Measurements from ENCODE around the gene EXOG. TPM values are rescaled to one million over a fixed set of nuclear protein-coding genes. Genes with fewer than 3 reads are reported as not detected.

EXOG gene
- total and polyA plus RNA-seq, 2 donors (not counting 3 experiments of a cell fraction or from before 2014, with no cell fraction given): 10.8 to 21.9 TPM

DNA sequence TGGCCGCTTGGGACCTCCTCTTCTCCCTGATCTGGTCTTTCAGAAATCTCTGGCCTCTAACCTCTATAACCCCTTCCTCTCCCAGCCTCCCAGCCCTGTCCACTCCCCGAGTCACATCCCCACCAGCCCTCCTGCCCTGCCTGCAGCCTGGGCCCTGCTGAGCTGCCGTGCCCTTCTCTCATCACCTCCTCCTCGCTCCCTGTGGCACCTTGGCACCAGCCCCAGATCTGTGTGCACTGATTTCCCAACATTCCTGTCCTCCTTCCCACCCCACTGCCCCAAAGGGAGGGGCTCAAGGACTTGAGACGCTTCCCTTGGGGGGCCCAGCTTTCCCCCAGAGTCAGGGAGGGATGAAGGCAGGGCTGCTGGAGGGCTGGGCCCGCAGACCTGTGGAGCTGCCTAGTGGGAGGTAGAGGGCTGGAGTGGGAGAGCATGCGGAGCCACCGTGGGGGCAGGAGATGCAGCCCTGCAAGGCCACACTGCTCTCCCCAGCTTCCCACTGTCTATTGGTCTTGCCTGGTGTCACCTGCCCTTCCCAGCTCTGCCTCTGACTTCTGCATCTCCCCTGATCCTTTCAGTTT, 42.7 kb downstream of the EXOG start:
- no peaks in the 10 kb centered on the region for H3K79me2 ChIP-seq (ENCODE audit: control insufficient read depth, insufficient read depth, low read length)
- no peak overlapping the region for H3K9ac ChIP-seq (replicated peaks; ENCODE audit: extremely low read depth, insufficient read depth, low read length)
- no peaks in the 10 kb centered on the region for H3K9me3 ChIP-seq (replicated peaks; ENCODE audit: control insufficient read depth, insufficient read depth, low read length)
- H2AFZ ChIP-seq (ENCODE audit: low read depth, low read length): no peak overlapping the region
- no peaks in the 10 kb centered on the region for H3K36me3 ChIP-seq (ENCODE audit: control insufficient read depth in 2 of 2, extremely low read depth in 1 of 2, insufficient read depth in 2 of 2, low read length in 2 of 2)
- H4K20me1 ChIP-seq (replicated peaks; ENCODE audit: control insufficient read depth, extremely low read depth, insufficient read depth, low read length): no peaks in the 10 kb centered on the region
- H3K9me1 ChIP-seq (replicated peaks; ENCODE audit: control insufficient read depth, extremely low read depth, insufficient read depth, low read length): no peaks in the 10 kb centered on the region
- FAIRE-seq: no peak
- ChIA-PET POLR2A (no interaction called here), CTCF (interaction anchor here (1.1 kb wide), 1 partner anchor 17 kb away, joined by 4 read pairs; no protein-coding TSS in a partner anchor)
- no peaks in the 10 kb centered on the region for H3K4me1 ChIP-seq (ENCODE audit: control insufficient read depth, extremely low read depth, insufficient read depth, low read length)
- no peak overlapping the region for H3K27ac ChIP-seq (ENCODE audit: insufficient read depth, low read depth, low read length)
- TF ChIP-seq JUN (IDR thresholded peaks at IDR 0.05; ENCODE audit: borderline replicate concordance, insufficient read depth, insufficient read length, low read depth): no peak
- TF ChIP-seq FOS (IDR thresholded peaks at IDR 0.05; ENCODE audit: borderline replicate concordance, insufficient read depth, low read length): no peak
- no peak for TF ChIP-seq GATA2 (IDR thresholded peaks at IDR 0.05; ENCODE audit: insufficient read depth, insufficient read length, low read depth, low read length)
- TF ChIP-seq, protein P1, sequence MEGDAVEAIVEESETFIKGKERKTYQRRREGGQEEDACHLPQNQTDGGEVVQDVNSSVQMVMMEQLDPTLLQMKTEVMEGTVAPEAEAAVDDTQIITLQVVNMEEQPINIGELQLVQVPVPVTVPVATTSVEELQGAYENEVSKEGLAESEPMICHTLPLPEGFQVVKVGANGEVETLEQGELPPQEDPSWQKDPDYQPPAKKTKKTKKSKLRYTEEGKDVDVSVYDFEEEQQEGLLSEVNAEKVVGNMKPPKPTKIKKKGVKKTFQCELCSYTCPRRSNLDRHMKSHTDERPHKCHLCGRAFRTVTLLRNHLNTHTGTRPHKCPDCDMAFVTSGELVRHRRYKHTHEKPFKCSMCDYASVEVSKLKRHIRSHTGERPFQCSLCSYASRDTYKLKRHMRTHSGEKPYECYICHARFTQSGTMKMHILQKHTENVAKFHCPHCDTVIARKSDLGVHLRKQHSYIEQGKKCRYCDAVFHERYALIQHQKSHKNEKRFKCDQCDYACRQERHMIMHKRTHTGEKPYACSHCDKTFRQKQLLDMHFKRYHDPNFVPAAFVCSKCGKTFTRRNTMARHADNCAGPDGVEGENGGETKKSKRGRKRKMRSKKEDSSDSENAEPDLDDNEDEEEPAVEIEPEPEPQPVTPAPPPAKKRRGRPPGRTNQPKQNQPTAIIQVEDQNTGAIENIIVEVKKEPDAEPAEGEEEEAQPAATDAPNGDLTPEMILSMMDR (IDR thresholded peaks at IDR 0.05; ENCODE audit: extremely low read depth in 1 of 2, insufficient read depth in 1 of 2, low read depth in 1 of 2, low read length in 2 of 2): no peak
- TF ChIP-seq POLR2A (IDR thresholded peaks at IDR 0.05; ENCODE audit: low read depth, low read length): no peak
- TF ChIP-seq, protein P2, sequence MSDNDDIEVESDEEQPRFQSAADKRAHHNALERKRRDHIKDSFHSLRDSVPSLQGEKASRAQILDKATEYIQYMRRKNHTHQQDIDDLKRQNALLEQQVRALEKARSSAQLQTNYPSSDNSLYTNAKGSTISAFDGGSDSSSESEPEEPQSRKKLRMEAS (IDR thresholded peaks at IDR 0.05; ENCODE audit: insufficient read depth, insufficient read length): no peak
- no peak for TF ChIP-seq MYC (IDR thresholded peaks at IDR 0.05; ENCODE audit: low read depth, low read length)
- no peak for TF ChIP-seq POLR2AphosphoS5 (IDR thresholded peaks at IDR 0.05; ENCODE audit: insufficient read depth, low read depth, low read length)
- no peak for TF ChIP-seq EZH2 (IDR thresholded peaks at IDR 0.05; ENCODE audit: borderline replicate concordance, low read depth, low read length, severe bottlenecking)
- H3K27me3 ChIP-seq (ENCODE audit: control insufficient read depth in 2 of 2, insufficient read depth in 2 of 2, low read length in 2 of 2): no peaks in the 10 kb centered on the region
- no peak overlapping the region for H3K4me2 ChIP-seq (ENCODE audit: insufficient read depth, low read length)
- DNase-seq (ENCODE audit: low read depth, low spot score): no peak
- dilution Hi-C loops (cut with MboI; ENCODE audit: extremely low pct_ligation_motif_present, low sequenced_read_pairs): no loop called here
- H3K4me3 ChIP-seq (replicated peaks in 1 of 3; ENCODE audit: insufficient read depth in 1 of 3, low read depth in 1 of 3, low read length in 3 of 3): no peak overlapping the region
- no TSS peak for BruUV-seq (replicated peaks)
- intact Hi-C loops (cut with micrococcal nuclease): no loop called here
